HG02678 (cell line): Measurements from ENCODE around the gene RAB4B.
"Not testable (repeated sequence)": the region's sequence is repeated elsewhere in the genome, so short reads cannot be mapped to it uniquely, and the experiment has no call there.

Experiments used
- ATAC-seq: cut with Tn5 transposase; IDR thresholded peaks from one replicate; pipeline ENCODE4 v1.9.1; 2021; ENCODE audit warnings: mild to moderate bottlenecking, moderate library complexity; ENCODE audit not compliant: unreplicated experiment

The RAB4B gene

GRCh38 chr19:40842012-40842411, 64.0 kb downstream of the RAB4B start:
- ATAC-seq = not testable (repeated sequence)

DNA sequence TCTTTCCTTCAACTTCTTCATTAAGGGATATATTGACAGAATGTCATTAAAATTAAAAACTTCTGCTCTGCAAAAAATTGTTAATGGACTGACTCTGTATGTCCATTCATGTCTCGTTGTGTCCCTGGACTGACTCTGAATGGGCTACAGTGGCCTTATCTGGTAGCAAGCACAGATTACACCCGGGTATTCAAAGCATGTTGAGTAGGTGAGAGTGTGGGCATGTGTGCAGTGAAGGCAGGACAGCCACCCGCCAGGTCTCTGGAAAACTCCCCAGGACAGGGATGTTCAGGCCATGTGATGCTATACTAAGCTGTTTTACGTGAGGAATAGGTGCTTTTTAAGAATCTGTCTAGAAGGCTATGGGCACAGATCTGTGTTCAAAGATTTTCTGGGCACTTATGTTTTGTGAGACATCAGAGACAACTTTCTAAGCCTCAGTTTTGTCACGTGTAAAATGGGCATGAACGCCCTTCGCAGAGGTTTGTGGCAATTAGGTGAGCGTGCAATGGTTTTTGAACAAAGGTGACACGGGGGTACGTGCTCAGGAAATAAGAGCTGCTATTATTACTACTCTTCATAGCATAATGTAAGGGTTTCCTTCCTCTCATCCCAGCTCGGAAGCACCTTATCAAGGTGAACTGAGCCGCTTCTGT, 65.1 kb downstream of the RAB4B start:
- ATAC-seq = not testable (repeated sequence)

GRCh38 chr19:40843653-40844052, 65.6 kb downstream of the RAB4B start:
- ATAC-seq = not testable (repeated sequence)
